Breast epithelium (tissue), 4 donors: ENCODE results near the gene HAT1. TPM values are rescaled to one million over a fixed set of nuclear protein-coding genes. Genes with fewer than 3 reads are reported as not detected.

Source experiments
- DNase-seq, 2 donors: peaks; one replicate each; pipeline ENCODE4 v3.0.0-alpha.2; 2019; ENCODE audit warnings: low spot score in 2 of 2
- H3K27ac ChIP-seq, 2 donors: fragments of 200-600 bp; sonication (generic) in 1 of 2; one replicate each; pipeline ENCODE4 v1.5.1; 2016 to 2019; ENCODE audit warnings: mild to moderate bottlenecking in 1 of 2
- H3K27me3 ChIP-seq, 2 donors: fragments of 200-600 bp; sonication (generic) in 1 of 2; one replicate each; pipeline versions ENCODE4 v1.5.1 to v1.6.0; 2017 to 2019; ENCODE audit warnings: control low read depth in 1 of 2, mild to moderate bottlenecking in 1 of 2
- H3K36me3 ChIP-seq: fragments of 200-600 bp; one replicate; pipeline ENCODE4 v1.5.1; 2019
- H3K4me1 ChIP-seq, 2 donors: fragments of 200-600 bp; sonication (generic); one replicate each; pipeline ENCODE4 v1.5.1; 2016 to 2019; ENCODE audit warnings: control low read depth in 1 of 2
- H3K4me3 ChIP-seq, 3 donors: fragments of 200-600 bp; sonication (generic); 1 replicate in 2 of 3; 2 replicates in 1 of 3; pipeline ENCODE4 v1.5.1; 2016 to 2019; ENCODE audit warnings: mild to moderate bottlenecking in 3 of 3, moderate library complexity in 2 of 3
- H3K9me3 ChIP-seq, 2 donors: fragments of 200-600 bp; sonication (generic) in 1 of 2; one replicate each; pipeline ENCODE4 v1.5.1; 2016 to 2019; ENCODE audit warnings: control low read depth in 1 of 2
- POLR2A ChIP-seq: fragments of 450-650 bp; IDR thresholded peaks from one replicate; pipeline ENCODE4 v1.6.1; 2016; ENCODE audit warnings: antibody characterized with exemption, mild to moderate bottlenecking, moderate library complexity
- POLR2AphosphoS5 ChIP-seq, 3 donors: sonication (generic); formaldehyde crosslinking; IDR thresholded peaks; one replicate each; pipeline ENCODE4 v1.6.1; 2017; ENCODE audit warnings: antibody characterized with exemption in 3 of 3
- intact Hi-C: fragments of 100-400 bp; cut with DNase I; formaldehyde crosslinking; loops from one replicate; pipeline ENCODE4 v1.15.1; 2023; ENCODE audit warnings: low total_unique reads
- total RNA-seq, 3 donors: library from RNA; depleted of rRNA; stranded (reverse); fragments of >200 nt; gene quantifications; one replicate each; pipeline ENCODE4 v1.1.0, GENCODE V29; 2016
- TF ChIP-seq, protein P1 (sequence below), 3 donors: fragments of 450-650 bp; IDR thresholded peaks; one replicate each; pipeline ENCODE4 v1.5.1; 2016 to 2017; ENCODE audit warnings: antibody characterized with exemption in 3 of 3, mild to moderate bottlenecking in 3 of 3, moderate library complexity in 3 of 3

The HAT1 gene
- total RNA-seq, 3 donors from 2014 or later: 24.0 to 53.4 (median 35.4) TPM

DNA sequence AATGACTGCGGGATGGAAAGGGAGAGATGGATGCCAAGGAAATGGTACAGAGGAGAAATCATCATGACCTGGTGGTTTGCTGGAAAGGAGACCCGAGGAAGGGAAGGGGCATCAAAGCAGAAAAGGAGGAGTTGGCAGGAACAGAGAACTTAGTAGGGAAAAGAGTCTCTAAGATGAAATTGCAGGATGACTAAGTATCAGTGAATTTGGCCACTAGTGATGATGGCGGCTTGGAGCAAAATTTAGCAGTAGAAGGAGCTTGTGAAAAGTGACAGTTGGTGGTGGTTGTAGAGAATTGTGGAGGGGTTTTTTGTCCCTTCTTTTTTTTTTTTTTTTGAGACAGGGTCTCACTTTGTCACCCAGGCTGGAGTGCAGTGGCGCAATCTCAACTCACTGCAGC lies 87.6 kb downstream of the HAT1 start:
- Histone ChIP-seq H3K27me3 (no peaks in the 10 kb centered on the region), H3K36me3 (no peaks in the 10 kb centered on the region), H3K4me3 (no peak overlapping the region)

DNA sequence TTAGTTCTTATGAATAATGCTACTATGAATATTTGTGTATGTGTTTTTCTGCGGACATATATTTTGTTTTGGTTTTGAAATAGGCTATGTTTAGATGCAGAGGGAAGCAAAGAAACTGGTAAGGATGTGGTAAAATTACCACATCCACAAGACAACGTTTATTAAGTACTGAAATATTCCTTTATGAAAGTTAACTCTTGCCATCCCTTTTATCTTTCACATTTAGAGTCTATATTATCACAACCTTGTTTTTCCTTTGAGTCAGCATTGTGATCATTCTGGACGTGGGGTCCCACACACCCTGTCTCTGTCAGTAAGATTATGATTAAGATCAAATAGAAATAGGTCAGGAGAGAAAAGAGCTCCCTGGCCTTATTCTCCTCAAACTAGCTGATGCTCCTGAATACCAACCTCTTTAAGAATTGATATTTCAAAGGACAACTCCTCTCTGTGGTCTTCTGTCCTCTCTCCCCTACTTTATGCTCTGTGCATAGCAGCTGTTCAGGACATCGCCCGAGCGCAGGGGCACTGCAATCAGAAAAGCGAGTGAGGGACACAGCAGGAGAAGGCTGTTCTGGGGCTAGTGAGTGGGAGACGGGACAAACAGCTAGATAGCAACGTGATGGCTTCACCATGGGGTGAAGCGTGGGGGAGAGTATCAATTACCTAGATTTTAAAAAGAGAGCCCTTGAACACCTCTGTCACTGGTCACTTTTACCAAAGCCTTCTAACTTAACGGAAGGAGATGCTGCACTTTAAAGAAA lies 89.7 kb downstream of the HAT1 start:
- Histone ChIP-seq H3K27me3 (no peaks in the 10 kb centered on the region), H3K36me3 (no peaks in the 10 kb centered on the region), H3K9me3 (no peaks in the 10 kb centered on the region), H3K4me3 (no peak overlapping the region), H3K27ac (no peak overlapping the region), H3K4me1 (no peaks in the 10 kb centered on the region)
- intact Hi-C loops: no loop called here
- DNase-seq: no peak
- no peak for TF ChIP-seq POLR2AphosphoS5 (IDR thresholded peaks at IDR 0.05)
- TF ChIP-seq, protein P1, sequence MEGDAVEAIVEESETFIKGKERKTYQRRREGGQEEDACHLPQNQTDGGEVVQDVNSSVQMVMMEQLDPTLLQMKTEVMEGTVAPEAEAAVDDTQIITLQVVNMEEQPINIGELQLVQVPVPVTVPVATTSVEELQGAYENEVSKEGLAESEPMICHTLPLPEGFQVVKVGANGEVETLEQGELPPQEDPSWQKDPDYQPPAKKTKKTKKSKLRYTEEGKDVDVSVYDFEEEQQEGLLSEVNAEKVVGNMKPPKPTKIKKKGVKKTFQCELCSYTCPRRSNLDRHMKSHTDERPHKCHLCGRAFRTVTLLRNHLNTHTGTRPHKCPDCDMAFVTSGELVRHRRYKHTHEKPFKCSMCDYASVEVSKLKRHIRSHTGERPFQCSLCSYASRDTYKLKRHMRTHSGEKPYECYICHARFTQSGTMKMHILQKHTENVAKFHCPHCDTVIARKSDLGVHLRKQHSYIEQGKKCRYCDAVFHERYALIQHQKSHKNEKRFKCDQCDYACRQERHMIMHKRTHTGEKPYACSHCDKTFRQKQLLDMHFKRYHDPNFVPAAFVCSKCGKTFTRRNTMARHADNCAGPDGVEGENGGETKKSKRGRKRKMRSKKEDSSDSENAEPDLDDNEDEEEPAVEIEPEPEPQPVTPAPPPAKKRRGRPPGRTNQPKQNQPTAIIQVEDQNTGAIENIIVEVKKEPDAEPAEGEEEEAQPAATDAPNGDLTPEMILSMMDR (IDR thresholded peaks at IDR 0.05): no peak
- no peak for TF ChIP-seq POLR2A

More for the DNA sequence above, 87.6 kb downstream of the HAT1 start:
- Histone ChIP-seq H3K27ac (no peak overlapping the region), H3K4me1 (no peaks in the 10 kb centered on the region), H3K9me3 (no peaks in the 10 kb centered on the region)
- intact Hi-C loops: no loop called here
- DNase-seq: no peak
- TF ChIP-seq POLR2A (no peak), POLR2AphosphoS5 (IDR thresholded peaks at IDR 0.05) (no peak)
- TF ChIP-seq, protein P1 (IDR thresholded peaks at IDR 0.05): no peak

DNA sequence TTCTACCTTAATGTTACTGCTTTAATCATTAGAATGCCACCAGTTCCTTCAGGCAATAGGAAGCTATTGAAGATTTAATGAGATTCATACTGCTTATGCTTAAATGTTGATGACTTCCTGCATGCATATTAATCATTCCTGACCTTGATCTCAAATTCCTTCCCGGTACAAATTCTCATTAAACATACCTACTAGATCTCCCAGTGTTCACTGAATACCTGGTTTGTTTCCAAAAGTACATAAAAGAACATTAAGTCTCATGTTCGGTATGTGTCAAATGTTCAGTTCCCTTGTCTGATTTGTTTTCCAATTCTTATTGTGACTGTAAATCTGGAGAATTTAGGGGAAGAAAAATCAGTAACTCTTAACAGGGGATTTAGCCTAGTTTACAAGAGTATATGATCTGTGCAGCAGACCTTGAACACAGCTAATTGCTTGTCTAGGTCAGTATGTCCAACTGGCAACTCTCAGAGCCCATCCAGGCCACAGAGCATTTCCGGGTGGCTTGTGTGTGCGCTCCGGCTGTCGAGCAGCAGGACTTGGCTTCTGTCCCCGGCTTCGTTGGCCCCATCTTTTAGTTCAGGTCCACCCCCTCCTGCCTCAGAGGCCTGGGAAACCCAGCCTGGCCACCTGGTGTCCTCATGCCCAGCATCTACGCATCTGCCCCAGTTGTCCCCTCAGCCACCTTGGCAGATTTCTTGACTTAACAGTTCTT lies 90.6 kb downstream of the HAT1 start:
- no peaks in the 10 kb centered on the region for H3K36me3 ChIP-seq
- DNase-seq: no peak

DNA sequence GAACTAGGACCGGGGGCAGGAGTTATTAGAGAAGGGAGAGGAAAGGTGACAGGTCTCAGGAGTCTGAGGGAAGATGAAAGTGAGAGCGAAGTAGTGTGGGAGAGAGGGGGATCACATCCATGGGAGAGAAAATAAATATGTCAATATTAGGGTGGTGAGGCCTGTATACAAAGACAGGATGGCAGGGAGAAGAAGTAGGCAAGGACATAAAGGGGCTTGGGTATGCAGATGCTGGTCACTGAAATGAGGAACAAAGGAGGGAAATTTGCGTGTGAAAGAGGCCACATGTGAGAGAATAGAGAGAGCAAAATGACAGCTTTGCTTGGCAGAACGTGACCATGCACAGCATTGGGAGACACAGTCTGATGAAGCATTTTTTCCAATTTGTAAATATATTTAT lies 91.1 kb downstream of the HAT1 start:
- Histone ChIP-seq H3K27me3 (no peaks in the 10 kb centered on the region), H3K4me3 (no peak overlapping the region), H3K9me3 (no peaks in the 10 kb centered on the region), H3K36me3 (no peaks in the 10 kb centered on the region), H3K4me1 (no peaks in the 10 kb centered on the region), H3K27ac (no peak overlapping the region)
- no peak for DNase-seq
- TF ChIP-seq POLR2AphosphoS5 (IDR thresholded peaks at IDR 0.05) (no peak), POLR2A (no peak)
- TF ChIP-seq, protein P1 (IDR thresholded peaks at IDR 0.05): no peak
- intact Hi-C loops: no loop called here

More for the DNA sequence above, 90.6 kb downstream of the HAT1 start:
- TF ChIP-seq, protein P1 (IDR thresholded peaks at IDR 0.05): no peak
- TF ChIP-seq POLR2AphosphoS5 (IDR thresholded peaks at IDR 0.05) (no peak), POLR2A (no peak)
- Histone ChIP-seq H3K4me3 (no peak overlapping the region), H3K27ac (no peak overlapping the region), H3K9me3 (no peaks in the 10 kb centered on the region), H3K4me1 (no peaks in the 10 kb centered on the region), H3K27me3 (no peaks in the 10 kb centered on the region)
- intact Hi-C loops: no loop called here
